K562 treated with DMSO at 1 percent for 4 hours (cell line): ENCODE measurements around the gene DENND10. TPM values are rescaled to one million over a fixed set of nuclear protein-coding genes. Genes with fewer than 3 reads are reported as not detected.

ENCODE experiments used
- total RNA-seq: library from RNA; unstranded; fragments of 300-600 nt; gene quantifications from 2 replicates; pipeline ENCODE4 v1.2.3, GENCODE V29; 2022; ENCODE audit not compliant: insufficient read depth

Gene DENND10
- 17.1 and 21.5 TPM in 2 replicates for total RNA-seq

GRCh38 chr10:119103903-119104653, at the start of gene DENND10:
DENND10 (plus strand) TSS chr10:119104113; CDS start chr10:119104143, 30 bp downstream.

GRCh38 chr10:119080521-119081259, 23.2 kb upstream of the DENND10 start, which contains the start of gene EIF3A:
EIF3A (minus strand) TSS chr10:119080817; CDS start chr10:119080676, 141 bp downstream.

GRCh38 chr10:119165171-119166117, 61.5 kb downstream of the DENND10 start, which contains the start of gene SFXN4:
SFXN4 (minus strand) TSS chr10:119165714; CDS start chr10:119165647, 67 bp downstream.

GRCh38 chr10:119178372-119179119, 74.6 kb downstream of the DENND10 start, which contains the start of gene PRDX3:
PRDX3 (minus strand) TSS chr10:119178812; CDS start chr10:119178790, 22 bp downstream.

Other genes with a start within 250 kb of the DENND10 start
- gene NANOS1, start 74.4 kb upstream of the DENND10 start, total RNA-seq = not detected in 2 replicates
- gene EIF3A, start 23.3 kb upstream of the DENND10 start, total RNA-seq = 77.8 and 77.9 TPM in 2 replicates
- gene SFXN4, start 61.6 kb downstream of the DENND10 start, total RNA-seq = 26.5 and 41.2 TPM in 2 replicates
- gene PRDX3, start 74.7 kb downstream of the DENND10 start, total RNA-seq = 122 and 136 TPM in 2 replicates
- gene GRK5, start 103.5 kb downstream of the DENND10 start, total RNA-seq = 1.3 and 1.9 TPM in 2 replicates